Measurements from ENCODE around the gene PMP22.

Gene PMP22

DNA sequence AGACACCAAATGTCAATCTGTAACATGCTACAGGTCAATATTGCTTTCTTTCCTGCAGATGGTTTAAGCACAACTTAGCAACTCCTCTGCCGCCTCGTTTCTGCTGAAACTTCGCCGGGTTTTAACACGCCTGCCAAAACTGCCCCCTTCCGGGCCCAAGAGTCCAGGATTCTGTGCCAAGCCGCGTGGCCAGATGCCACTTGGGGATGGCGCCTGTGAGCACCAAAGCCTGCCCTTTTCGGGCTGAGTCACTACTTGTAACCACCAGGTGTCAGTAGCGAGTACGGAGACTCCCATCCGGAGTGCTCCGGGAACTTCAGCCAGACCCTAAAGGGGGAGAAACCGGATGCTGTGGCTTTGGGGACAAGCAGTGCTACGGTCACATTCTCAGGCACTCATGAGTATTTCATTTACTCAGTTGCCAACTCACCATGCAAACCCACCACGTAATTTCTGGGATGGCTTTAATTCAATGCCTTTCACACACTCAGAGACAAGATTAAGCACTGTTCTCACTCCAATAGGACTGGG lies 7.8 kb downstream of the PMP22 start:
- Histone ChIP-seq H3K9me3 (no peaks in the 10 kb centered on the region), H3K4me1 (peaks cover 4% of the 10 kb centered on the region), H3K36me3 (no peaks in the 10 kb centered on the region), H3K27me3 (no peaks in the 10 kb centered on the region), H3K4me3 (ENCODE audit: low read depth, low read length) (0 out of 2 replicates have a peak overlapping the region, but pooled peaks have one; percentile 6)
- DNase-seq, result peak; percentile 71
- peak; percentile 79 for TF ChIP-seq CTCF (IDR thresholded peaks at IDR 0.05; ENCODE audit: low read depth, low read length)

DNA sequence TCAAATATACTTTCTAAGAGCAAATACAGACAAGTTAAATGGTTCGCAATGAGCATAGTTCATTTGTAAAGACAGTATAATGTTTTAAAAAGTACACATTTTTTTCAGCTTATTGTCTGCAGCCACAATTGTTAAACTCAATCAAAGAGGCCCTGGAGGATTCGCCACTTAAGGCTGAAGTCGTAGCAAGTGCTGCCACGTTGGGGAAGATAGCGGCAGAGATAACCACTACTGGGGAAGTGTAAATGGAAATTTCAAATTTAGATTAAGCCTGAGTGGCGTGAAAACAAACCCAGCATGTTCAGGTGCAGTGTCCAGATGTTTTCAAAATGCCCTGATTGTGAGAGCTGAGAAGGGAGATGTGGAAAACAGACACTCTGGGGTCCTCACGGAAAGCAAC lies 8.4 kb downstream of the PMP22 start:
- H3K4me1 ChIP-seq, result peaks cover 4% of the 10 kb centered on the region
- H3K4me3 ChIP-seq (ENCODE audit: low read depth, low read length), result no peak overlapping the region
- H3K36me3 ChIP-seq, result no peaks in the 10 kb centered on the region
- H3K9me3 ChIP-seq, result no peaks in the 10 kb centered on the region
- no peak for DNase-seq
- H3K27me3 ChIP-seq, result no peaks in the 10 kb centered on the region
- TF ChIP-seq CTCF (IDR thresholded peaks at IDR 0.05; ENCODE audit: low read depth, low read length), result no peak

DNA sequence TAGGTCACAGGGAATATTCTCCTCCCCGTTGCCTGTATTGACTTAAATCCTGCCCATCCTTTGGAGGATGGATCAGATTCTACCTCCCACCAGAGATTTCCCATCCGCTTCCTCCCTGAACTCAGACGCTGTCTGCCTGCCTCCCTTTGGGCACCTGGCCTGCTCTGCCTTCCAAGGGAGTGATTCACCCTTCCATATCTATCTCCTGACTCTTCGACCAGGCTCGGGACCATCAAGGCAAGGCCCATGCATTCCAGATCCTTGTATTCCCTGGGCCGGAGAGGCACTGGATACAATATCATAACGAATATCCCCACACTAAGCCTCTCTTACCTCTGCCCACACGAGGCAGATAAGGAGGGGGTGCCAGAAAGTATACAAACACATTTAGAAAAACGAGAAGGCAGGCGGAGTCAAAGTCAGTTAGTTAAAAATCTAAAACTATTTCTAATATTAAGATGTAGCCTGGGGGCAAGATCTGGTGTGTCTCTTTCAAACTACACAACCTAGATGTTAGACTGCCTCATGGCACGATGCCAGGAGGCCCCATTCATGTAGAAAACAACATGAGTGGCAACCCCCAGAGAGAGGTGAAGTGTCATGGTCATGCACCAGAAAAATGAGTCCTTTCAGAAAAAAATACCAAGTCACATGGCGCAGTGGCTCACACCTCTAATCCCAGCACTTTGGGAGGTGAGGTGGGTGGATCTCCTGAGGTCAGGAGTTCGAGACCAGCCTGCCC lies 9.2 kb downstream of the PMP22 start:
- no peaks in the 10 kb centered on the region for H3K36me3 ChIP-seq
- no peak for TF ChIP-seq CTCF (IDR thresholded peaks at IDR 0.05; ENCODE audit: low read depth, low read length)
- DNase-seq, result peak; percentile 25
- no peaks in the 10 kb centered on the region for H3K27me3 ChIP-seq
- H3K9me3 ChIP-seq, result no peaks in the 10 kb centered on the region
- no peak overlapping the region for H3K4me3 ChIP-seq (ENCODE audit: low read depth, low read length)
- H3K4me1 ChIP-seq, result peaks cover 4% of the 10 kb centered on the region

DNA sequence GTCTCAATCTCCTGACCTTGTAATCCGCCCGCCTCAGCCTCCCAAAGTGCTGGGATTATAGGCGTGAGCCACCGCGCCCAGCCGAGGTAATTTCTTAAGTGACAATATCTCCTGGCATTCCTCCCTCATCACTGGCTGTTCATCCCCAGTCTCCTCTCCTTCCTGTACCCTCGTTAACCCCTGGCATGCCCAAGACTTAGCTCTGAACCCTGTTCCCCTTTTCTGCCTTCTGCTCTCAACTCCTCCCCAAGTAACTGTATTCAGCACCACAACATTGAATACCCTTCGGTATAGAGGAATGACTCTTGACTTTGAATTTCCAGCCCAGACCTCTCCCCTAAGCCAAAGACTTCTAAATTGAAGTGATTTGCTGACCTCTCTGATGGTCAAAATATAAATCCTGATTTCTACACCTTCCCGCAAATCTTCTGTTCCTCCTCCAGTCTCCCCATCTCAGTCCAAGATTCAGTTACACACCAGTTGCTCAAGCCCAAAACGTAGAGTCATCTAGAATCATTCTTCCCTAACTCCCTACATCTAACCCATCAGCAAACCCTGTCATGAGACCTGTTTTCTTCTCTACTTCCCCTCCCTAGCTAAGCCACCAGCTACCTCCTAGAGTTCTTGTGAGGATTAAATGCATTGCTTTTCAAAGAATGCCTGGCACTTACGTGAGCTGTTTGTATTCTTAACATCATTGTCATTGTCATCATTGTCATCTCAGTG lies 14.8 kb downstream of the PMP22 start:
- no peak for TF ChIP-seq CTCF (IDR thresholded peaks at IDR 0.05; ENCODE audit: low read depth, low read length)
- Histone ChIP-seq H3K9me3 (no peaks in the 10 kb centered on the region), H3K4me1 (no peaks in the 10 kb centered on the region), H3K27me3 (no peaks in the 10 kb centered on the region), H3K4me3 (ENCODE audit: low read depth, low read length) (no peak overlapping the region), H3K36me3 (no peaks in the 10 kb centered on the region)
- no peak for DNase-seq

GRCh38 chr17:15249487-15249886 lies 15.6 kb downstream of the PMP22 start:
- Histone ChIP-seq H3K4me3 (ENCODE audit: low read depth, low read length) (no peak overlapping the region), H3K27me3 (no peaks in the 10 kb centered on the region), H3K36me3 (no peaks in the 10 kb centered on the region), H3K9me3 (no peaks in the 10 kb centered on the region), H3K4me1 (no peaks in the 10 kb centered on the region)
- no peak for TF ChIP-seq CTCF (IDR thresholded peaks at IDR 0.05; ENCODE audit: low read depth, low read length)
- no peak for DNase-seq

Measured in BE2C (cell line).